H1 (cell line): ENCODE results near the gene GCC1. TPM values are rescaled to one million over a fixed set of nuclear protein-coding genes. Genes with fewer than 3 reads are reported as not detected.

Experiments used
- CTCF ChIA-PET: fragments of 300-600 bp; sonication (Branson Sonifier 250); formaldehyde crosslinking; loops from one replicate; lab custom pipeline; 2021; ENCODE audit not compliant: partially characterized antibody; lab: Charles Lee
- POLR2A ChIA-PET: fragments of 300-600 bp; sonication (Branson Sonifier 250); formaldehyde crosslinking; loops from one replicate; lab custom pipeline; 2021; ENCODE audit warnings: inconsistent platforms; ENCODE audit not compliant: partially characterized antibody; lab: Charles Lee
- DNase-seq, 2 experiments: peaks; one replicate each; pipeline versions ENCODE4 v3.0.0 to v3.0.0-alpha.2; 2010 to 2022; ENCODE audit warnings: low spot score in 2 of 2, low read depth in 1 of 2, mixed read lengths in 1 of 2
- FAIRE-seq: peaks from 2 replicates; lab custom pipeline; 2011; peaks lifted over from hg19 to GRCh38; lab: Jason Lieb, UNC
- H2AFZ ChIP-seq: 2 replicates; pipeline ENCODE4 v1.8.1; 2012; ENCODE audit warnings: low read length, inconsistent platforms
- H2AK5ac ChIP-seq: 2 replicates; pipeline ENCODE4 v1.6.1; 2013; ENCODE audit warnings: low read depth, low read length
- H2BK120ac ChIP-seq: replicated peaks from 2 replicates; pipeline ENCODE3; 2013; ENCODE audit warnings: low read depth, low read length, inconsistent platforms
- H2BK12ac ChIP-seq: 2 replicates; pipeline ENCODE4 v1.6.1; 2013; ENCODE audit warnings: low read depth, low read length
- H2BK15ac ChIP-seq: 2 replicates; pipeline ENCODE4 v1.6.1; 2013; ENCODE audit warnings: low read length
- H2BK20ac ChIP-seq: 2 replicates; pipeline ENCODE4 v1.6.1; 2013; ENCODE audit warnings: low read length
- H2BK5ac ChIP-seq: 2 replicates; pipeline ENCODE4 v1.6.1; 2013; ENCODE audit warnings: low read depth, low read length
- H3K14ac ChIP-seq: 2 replicates; pipeline ENCODE4 v1.6.1; 2013; ENCODE audit warnings: inconsistent platforms; ENCODE audit not compliant: insufficient read length
- H3K18ac ChIP-seq: 2 replicates; pipeline ENCODE4 v1.6.1; 2013; ENCODE audit warnings: low read length; ENCODE audit errors: extremely low read depth
- H3K23ac ChIP-seq: 2 replicates; pipeline ENCODE4 v1.6.1; 2013; ENCODE audit warnings: inconsistent platforms; ENCODE audit not compliant: insufficient read length
- H3K23me2 ChIP-seq: 2 replicates; pipeline ENCODE4 v1.6.1; 2013; ENCODE audit warnings: low read depth, low read length
- H3K27ac ChIP-seq: 2 replicates; pipeline ENCODE4 v1.6.1; 2011; ENCODE audit warnings: low read depth, low read length, inconsistent platforms
- H3K27me3 ChIP-seq, 4 experiments: replicated peaks in 1 of 4; 1 replicate in 1 of 4; 2 replicates in 3 of 4; pipeline versions ENCODE4 v1.6.1 to v1.8.1; 2011 to 2013; ENCODE audit warnings: low read length in 3 of 4, mild to moderate bottlenecking in 3 of 4, inconsistent platforms in 2 of 4, mixed read lengths in 2 of 4, moderate library complexity in 1 of 4; ENCODE audit not compliant: control insufficient read depth in 3 of 4, insufficient read depth in 3 of 4; ENCODE audit errors: extremely low read depth in 1 of 4
- H3K36me3 ChIP-seq, 4 experiments: 2 replicates each; pipeline versions ENCODE4 v1.6.1 to v1.8.1; 2011 to 2013; ENCODE audit warnings: mild to moderate bottlenecking in 4 of 4, low read length in 3 of 4, moderate library complexity in 2 of 4, control low read depth in 1 of 4, inconsistent platforms in 1 of 4; ENCODE audit not compliant: insufficient read depth in 4 of 4, control insufficient read depth in 2 of 4
- H3K4ac ChIP-seq: replicated peaks from 2 replicates; pipeline ENCODE3; 2013; ENCODE audit warnings: low read length, low read depth, mixed read lengths, inconsistent platforms; ENCODE audit not compliant: insufficient read length
- H3K4me1 ChIP-seq, 4 experiments: replicated peaks in 1 of 4; 1 replicate in 1 of 4; 2 replicates in 3 of 4; pipeline versions ENCODE4 v1.6.1 to v1.8.1; 2011 to 2013; ENCODE audit warnings: low read length in 3 of 4, inconsistent platforms in 2 of 4, mixed read lengths in 1 of 4; ENCODE audit not compliant: insufficient read depth in 4 of 4, control insufficient read depth in 3 of 4
- H3K4me2 ChIP-seq, 2 experiments: 2 replicates each; pipeline versions ENCODE4 v1.6.1 to v1.8.1; 2011 to 2013; ENCODE audit warnings: low read depth in 2 of 2, low read length in 2 of 2, control low read depth in 1 of 2, inconsistent platforms in 1 of 2, mild to moderate bottlenecking in 1 of 2; ENCODE audit not compliant: insufficient read depth in 1 of 2
- H3K4me3 ChIP-seq, 4 experiments: fragments of 200-600, 300-600 bp in 1 of 4; sonication (generic), shearing (Covaris generic), sonication (Bioruptor Twin) in 1 of 4; 2 replicates each; pipeline versions ENCODE4 v1.5.1 to v1.8.1; 2011 to 2016; ENCODE audit warnings: low read length in 4 of 4, low read depth in 3 of 4, control low read depth in 2 of 4, inconsistent platforms in 2 of 4, mild to moderate bottlenecking in 2 of 4, mixed read lengths in 1 of 4, moderate library complexity in 1 of 4; ENCODE audit not compliant: insufficient read depth in 2 of 4; ENCODE audit errors: extremely low read depth in 1 of 4
- H3K56ac ChIP-seq: replicated peaks from 2 replicates; pipeline ENCODE3; 2013; ENCODE audit warnings: low read depth, mild to moderate bottlenecking, mixed read lengths, low read length, inconsistent platforms; ENCODE audit not compliant: insufficient read length
- H3K79me1 ChIP-seq: 2 replicates; pipeline ENCODE4 v1.6.1; 2013; ENCODE audit warnings: low read depth, low read length, control low read depth
- H3K79me2 ChIP-seq, 2 experiments: 2 replicates each; pipeline versions ENCODE4 v1.6.1 to v1.8.1; 2012 to 2013; ENCODE audit warnings: low read length in 2 of 2, mild to moderate bottlenecking in 2 of 2, inconsistent platforms in 1 of 2; ENCODE audit not compliant: insufficient read depth in 2 of 2, control insufficient read depth in 1 of 2
- H3K9ac ChIP-seq, 4 experiments: replicated peaks in 1 of 4; 1 replicate in 1 of 4; 2 replicates in 3 of 4; pipeline versions ENCODE4 v1.6.1 to v1.8.1; 2011 to 2013; ENCODE audit warnings: low read depth in 3 of 4, low read length in 3 of 4, control low read depth in 2 of 4, mild to moderate bottlenecking in 2 of 4, moderate library complexity in 2 of 4, inconsistent platforms in 1 of 4; ENCODE audit errors: extremely low read depth in 1 of 4
- H3K9me3 ChIP-seq, 2 experiments: 2 replicates each; pipeline versions ENCODE4 v1.6.1 to v1.8.1; 2012 to 2013; ENCODE audit warnings: mild to moderate bottlenecking in 2 of 2, moderate library complexity in 2 of 2, control low read depth in 1 of 2, inconsistent platforms in 1 of 2, low read depth in 1 of 2, low read length in 1 of 2, mixed read lengths in 1 of 2; ENCODE audit not compliant: insufficient read depth in 2 of 2
- H4K20me1 ChIP-seq, 2 experiments: replicated peaks in 1 of 2; 2 replicates each; pipeline versions ENCODE3 to v1.8.1; 2011 to 2013; ENCODE audit warnings: inconsistent platforms in 2 of 2, low read length in 2 of 2, mild to moderate bottlenecking in 1 of 2; ENCODE audit not compliant: insufficient read depth in 2 of 2, control insufficient read depth in 1 of 2
- H4K5ac ChIP-seq: 2 replicates; pipeline ENCODE4 v1.6.1; 2013; ENCODE audit warnings: low read length, low read depth, mixed read lengths, inconsistent platforms; ENCODE audit not compliant: insufficient read length
- H4K8ac ChIP-seq: 2 replicates; pipeline ENCODE4 v1.8.0; 2013; ENCODE audit warnings: mild to moderate bottlenecking, moderate library complexity, low read length, inconsistent platforms; ENCODE audit not compliant: insufficient read depth; ENCODE audit errors: extremely low read depth
- H4K91ac ChIP-seq: replicated peaks from 2 replicates; pipeline ENCODE3; 2013; ENCODE audit warnings: low read length, mixed read lengths, inconsistent platforms; ENCODE audit not compliant: insufficient read length
- ASH2L ChIP-seq: fragments of 200-600, 300-600 bp; sonication (generic); IDR thresholded peaks from one replicate; pipeline ENCODE4 v1.7.1; 2017; ENCODE audit warnings: low read length
- CBX5 ChIP-seq: fragments of 300-800, 300-1000 bp; sonication (generic); IDR thresholded peaks from 2 replicates; pipeline ENCODE4 v1.7.1; 2016; ENCODE audit warnings: antibody characterized with exemption, low read length, low read depth
- KDM4A ChIP-seq: IDR thresholded peaks from one replicate; pipeline ENCODE4 v1.7.1; 2012; ENCODE audit warnings: low read depth, mild to moderate bottlenecking, moderate library complexity, low read length, inconsistent platforms; ENCODE audit not compliant: severe bottlenecking
- SP2 ChIP-seq: IDR thresholded peaks from 2 replicates; pipeline ENCODE4 v1.6.1; 2012; ENCODE audit warnings: mild to moderate bottlenecking, low read length, inconsistent platforms
- SUZ12 ChIP-seq: fragments of 200-600 bp; sonication (generic); IDR thresholded peaks from 2 replicates; pipeline ENCODE4 v1.6.1; 2012; ENCODE audit warnings: mild to moderate bottlenecking, inconsistent platforms, low read length, moderate library complexity, mixed read lengths
- WGBS, 2 experiments: shearing (Covaris generic) in 1 of 2; methylation state at CpG; one replicate each; pipeline versions ENCODE4 v1.1.6 to v1.1.7; 2013 to 2015; ENCODE audit warnings: low lambda C conversion rate in 2 of 2, mixed read lengths in 2 of 2, inconsistent platforms in 1 of 2, low coverage in 1 of 2, missing lambda C conversion rate in 1 of 2; ENCODE audit not compliant: insufficient replicate concordance in 2 of 2, insufficient coverage in 1 of 2, insufficient read length in 1 of 2; ENCODE audit errors: extremely low coverage in 1 of 2, missing lambda C conversion rate in 1 of 2; 5-methylcytosine and 5-hydroxymethylcytosine counted together
- polyA plus RNA-seq, 7 experiments: library from polyadenylated mRNA; depleted of rRNA in 3 of 7; stranded (reverse) in 5 of 7; unstranded in 2 of 7; fragments of >200 nt in 5 of 7; fragments of 200-250 nt in 2 of 7; gene quantifications; 1 replicate in 5 of 7; 2 replicates in 1 of 7; 4 replicates in 1 of 7; pipeline versions ENCODE4 v1.2.1 to v1.2.3, GENCODE V29; 2011 to 2013; ENCODE audit warnings: missing spikeins in 2 of 7, mixed read lengths in 2 of 7
- total RNA-seq: library from RNA; stranded (reverse); fragmentation: NEBNext Ultra II Directional; extraction: Animal tissue kit (Norgen Biotek cat#: 25700); gene quantifications from 2 replicates; pipeline ENCODE4 v1.2.1, GENCODE V29; 2021

The GCC1 gene
- total and polyA plus RNA-seq, 2 of the 8 experiments (the other 6 are each of a cell fraction or from before 2014, with no cell fraction given): 3.3 to 15.0 TPM

DNA sequence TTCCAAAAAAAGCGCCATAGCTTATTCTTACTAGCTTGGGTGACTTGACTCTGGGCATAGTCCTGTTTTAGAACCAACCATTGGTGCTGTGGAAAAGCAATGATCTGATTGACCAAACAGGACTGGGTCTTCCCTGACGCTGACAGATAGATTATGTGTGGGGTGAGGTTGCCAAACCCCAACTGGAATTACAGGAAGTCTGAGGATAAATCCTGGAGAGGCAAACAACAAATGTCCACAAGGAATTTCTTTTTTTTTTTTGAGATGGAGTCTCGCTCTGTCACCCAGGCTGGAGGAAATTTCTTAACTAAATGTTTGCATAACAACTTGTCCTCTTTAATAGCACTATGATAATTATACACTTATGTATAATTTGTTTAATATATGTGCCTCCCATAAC lies 19.2 kb downstream of the GCC1 start:
- H3K23me2 ChIP-seq: no peaks in the 10 kb centered on the region
- WGBS, 2 experiments: 88% methylated on average over 3 of the region's 3 CpGs; no CpG with 5 or more reads in 1 of the 2 experiments
- H3K4me1 ChIP-seq: no peaks in the 10 kb centered on the region
- no peak overlapping the region for H2AFZ ChIP-seq
- no peaks in the 10 kb centered on the region for H4K20me1 ChIP-seq
- TF ChIP-seq SP2: no peak
- no peak for TF ChIP-seq SUZ12
- TF ChIP-seq ASH2L: no peak
- no peak for TF ChIP-seq KDM4A
- TF ChIP-seq CBX5: no peak
- FAIRE-seq (no peak), DNase-seq (no peak)
- H3K4me2 ChIP-seq: no peak overlapping the region
- no peak overlapping the region for H2AK5ac ChIP-seq
- no peak overlapping the region for H3K4ac ChIP-seq
- no peaks in the 10 kb centered on the region for H3K79me1 ChIP-seq
- H3K27ac ChIP-seq: no peak overlapping the region
- H3K27me3 ChIP-seq: no peaks in the 10 kb centered on the region
- H3K14ac ChIP-seq: no peak overlapping the region
- no peak overlapping the region for H2BK20ac ChIP-seq
- no peaks in the 10 kb centered on the region for H3K79me2 ChIP-seq
- H3K36me3 ChIP-seq: no peaks in the 10 kb centered on the region
- CTCF ChIA-PET: interaction anchor here (1.2 to 1.4 kb wide), 2 partner anchors 16 to 63 kb away, joined by 3 to 5 read pairs; no protein-coding TSS in a partner anchor
- H3K9me3 ChIP-seq: peaks cover 0 to 5% of the 10 kb centered on the region in 2 experiments; a peak in 1 of 4 replicates
- no peak overlapping the region for H2BK120ac ChIP-seq
- H2BK5ac ChIP-seq: no peak overlapping the region
- no peak overlapping the region for H3K56ac ChIP-seq
- no peak overlapping the region for H2BK15ac ChIP-seq
- no peak overlapping the region for H3K9ac ChIP-seq
- POLR2A ChIA-PET: no interaction called here
- no peak overlapping the region for H2BK12ac ChIP-seq
- no peak overlapping the region for H3K18ac ChIP-seq
- H3K23ac ChIP-seq: no peak overlapping the region
- no peak overlapping the region for H3K4me3 ChIP-seq
- no peak overlapping the region for H4K8ac ChIP-seq
- H4K5ac ChIP-seq: no peak overlapping the region
- H4K91ac ChIP-seq: no peak overlapping the region
